B cell (primary cell): ENCODE results near the gene SLC51B.
"Not testable (repeated sequence)": the region's sequence is repeated elsewhere in the genome, so short reads cannot be mapped to it uniquely, and the experiment has no call there.

ENCODE experiments used
- EZH2 ChIP-seq: IDR thresholded peaks from 2 replicates; pipeline ENCODE4 v1.6.1; 2012; ENCODE audit warnings: borderline replicate concordance, low read depth, mild to moderate bottlenecking, moderate library complexity, low read length; ENCODE audit not compliant: insufficient read depth, poor library complexity, severe bottlenecking
- TF ChIP-seq, protein P1 (sequence below): fragments of 200-600 bp; IDR thresholded peaks from one replicate; pipeline ENCODE4 v1.8.0; 2022; ENCODE audit warnings: antibody characterized with exemption, mild to moderate bottlenecking

DNA sequence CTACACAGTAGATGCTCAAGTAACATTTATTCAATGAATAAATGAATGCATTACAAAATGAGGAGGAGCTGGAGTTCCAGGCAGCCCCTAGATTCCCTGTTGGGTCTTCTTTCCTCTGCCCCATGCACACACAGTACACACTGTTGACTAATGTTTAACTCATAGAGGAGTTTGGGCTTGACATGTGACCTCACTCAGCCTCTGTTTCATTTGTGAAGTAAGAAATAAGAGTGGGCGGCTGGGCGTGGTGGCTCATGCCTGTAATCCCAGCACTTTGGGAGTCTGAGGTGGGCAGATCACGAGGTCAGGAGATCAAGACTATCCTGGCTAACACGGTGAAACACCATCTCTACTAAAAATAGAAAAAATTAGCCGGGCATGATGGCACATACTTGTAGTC is 969 bp upstream of the SLC51B start:
- TF ChIP-seq, protein P1, sequence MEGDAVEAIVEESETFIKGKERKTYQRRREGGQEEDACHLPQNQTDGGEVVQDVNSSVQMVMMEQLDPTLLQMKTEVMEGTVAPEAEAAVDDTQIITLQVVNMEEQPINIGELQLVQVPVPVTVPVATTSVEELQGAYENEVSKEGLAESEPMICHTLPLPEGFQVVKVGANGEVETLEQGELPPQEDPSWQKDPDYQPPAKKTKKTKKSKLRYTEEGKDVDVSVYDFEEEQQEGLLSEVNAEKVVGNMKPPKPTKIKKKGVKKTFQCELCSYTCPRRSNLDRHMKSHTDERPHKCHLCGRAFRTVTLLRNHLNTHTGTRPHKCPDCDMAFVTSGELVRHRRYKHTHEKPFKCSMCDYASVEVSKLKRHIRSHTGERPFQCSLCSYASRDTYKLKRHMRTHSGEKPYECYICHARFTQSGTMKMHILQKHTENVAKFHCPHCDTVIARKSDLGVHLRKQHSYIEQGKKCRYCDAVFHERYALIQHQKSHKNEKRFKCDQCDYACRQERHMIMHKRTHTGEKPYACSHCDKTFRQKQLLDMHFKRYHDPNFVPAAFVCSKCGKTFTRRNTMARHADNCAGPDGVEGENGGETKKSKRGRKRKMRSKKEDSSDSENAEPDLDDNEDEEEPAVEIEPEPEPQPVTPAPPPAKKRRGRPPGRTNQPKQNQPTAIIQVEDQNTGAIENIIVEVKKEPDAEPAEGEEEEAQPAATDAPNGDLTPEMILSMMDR: not testable (repeated sequence)
- not testable (repeated sequence) for TF ChIP-seq EZH2
